ENCODE results near the gene CHAC1. TPM values are rescaled to one million over a fixed set of nuclear protein-coding genes. Genes with fewer than 3 reads are reported as not detected.

The CHAC1 gene
- total and polyA plus RNA-seq, 7 donors, result 3.7 to 243 (median 49.0) TPM

DNA sequence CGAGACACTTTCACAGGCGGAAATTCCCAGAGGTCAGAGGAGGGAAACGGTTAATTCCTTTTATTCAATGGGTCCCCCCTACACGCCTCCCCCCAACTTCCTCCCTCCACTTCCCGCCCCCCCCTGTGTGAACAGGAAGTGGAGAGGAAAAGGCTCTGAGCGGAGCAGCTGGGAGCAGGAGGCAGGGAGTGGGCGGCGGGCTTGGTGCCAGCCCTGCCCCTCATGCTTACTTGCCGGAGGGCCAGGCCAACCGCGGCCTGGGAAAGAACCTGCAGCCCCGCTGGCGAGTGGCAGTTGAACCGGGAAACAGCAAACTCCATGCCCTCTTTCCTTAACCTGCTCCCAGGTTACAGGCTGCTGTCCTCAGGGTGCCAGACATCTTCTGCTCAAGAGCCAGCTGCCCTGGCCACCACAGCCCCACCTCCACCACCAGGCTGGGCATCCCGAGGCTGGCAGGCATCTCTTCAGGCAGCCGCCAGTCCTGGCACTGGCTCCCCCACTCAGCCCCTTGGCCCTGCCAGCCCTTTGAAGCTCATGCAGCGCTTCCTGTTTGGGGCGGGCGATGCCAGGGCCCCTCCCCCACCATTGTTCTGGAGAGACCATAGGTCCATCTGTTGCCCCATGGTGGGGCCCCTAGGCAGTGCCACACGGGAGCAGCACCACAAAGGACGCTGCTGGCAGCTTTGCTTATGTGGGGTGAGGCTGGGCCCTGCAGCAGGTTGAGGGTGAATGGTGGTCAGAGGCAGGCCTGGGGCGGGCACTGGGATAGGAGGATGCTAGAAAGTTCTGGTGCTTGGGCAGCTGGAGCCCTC is 46.1 kb upstream of the CHAC1 start:
- WGBS, 3 donors, result 10 to 14% (median 13%) methylated on average over 19 to 22 of the region's 22 CpGs
- Histone ChIP-seq H3K9me3 (no peaks in the 10 kb centered on the region), H3K36me3 (ENCODE audit: insufficient read depth in 1 of 2, low read depth in 1 of 2) (peaks cover 0 to 21% of the 10 kb centered on the region in 2 donors), H3K27ac (peak overlapping the region; percentile 97), H3K4me3 (peak overlapping the region; percentile 69), H3K4me1 (peaks cover 51% of the 10 kb centered on the region), H3K27me3 (ENCODE audit: insufficient read depth in 3 of 3, low read length in 2 of 3) (no peaks in the 10 kb centered on the region)
- no peak for TF ChIP-seq CTCF (IDR thresholded peaks at IDR 0.05)
- DNase-seq, result peak in 1 of 2 donors; percentile 59
- intact Hi-C loops (cut with DNase I), result loop anchor here (1.0 to 10.0 kb wide), 6 partner anchors 35 to 325 kb away; partner anchors contain the start of genes CHP1 (in 1 of the 2), EXD1 (in 1 of the 2) and INO80 (in 1 of the 2)
- ATAC-seq, result peak in 3 of 4 donors; percentile 15 to 29 (median 17)

DNA sequence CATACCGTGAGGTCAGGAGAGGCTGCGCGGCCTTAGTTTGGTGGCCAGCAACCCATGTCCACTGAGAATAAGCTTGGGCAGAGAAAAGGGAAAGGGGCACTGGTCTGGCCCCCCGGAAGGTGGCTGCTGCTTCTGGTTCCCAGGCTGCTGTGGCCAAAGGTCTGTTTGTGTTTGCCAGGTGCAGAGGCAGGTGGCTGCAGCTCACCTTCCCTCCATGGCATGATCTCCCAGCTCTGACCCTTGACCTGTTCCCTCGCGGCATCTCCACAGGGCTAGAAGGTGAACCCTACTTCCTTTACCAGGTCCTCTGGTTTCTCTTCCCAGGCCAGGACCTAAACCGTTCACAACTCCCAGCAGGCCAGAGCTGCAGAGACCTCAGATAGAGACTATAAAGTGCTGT is 45.2 kb upstream of the CHAC1 start:
- ATAC-seq (no peak), DNase-seq (no peak)
- H3K36me3 ChIP-seq (ENCODE audit: insufficient read depth in 1 of 2, low read depth in 1 of 2), result peaks cover 0 to 13% of the 10 kb centered on the region in 2 donors
- WGBS, 3 donors, result 87 to 88% (median 88%) methylated on average over 7 of the region's 7 CpGs
- TF ChIP-seq CTCF (IDR thresholded peaks at IDR 0.05), result no peak
- peak overlapping the region; percentile 97 for H3K27ac ChIP-seq
- no peaks in the 10 kb centered on the region for H3K9me3 ChIP-seq
- intact Hi-C loops (cut with DNase I), result loop anchor here (5.0 to 10.0 kb wide), 5 partner anchors 34 to 324 kb away; partner anchors contain the start of genes CHP1 (in 1 of the 2), EXD1 (in 1 of the 2) and INO80 (in 1 of the 2)
- H3K4me3 ChIP-seq, result no peak overlapping the region
- H3K4me1 ChIP-seq, result peaks cover 51% of the 10 kb centered on the region
- no peaks in the 10 kb centered on the region for H3K27me3 ChIP-seq (ENCODE audit: insufficient read depth in 3 of 3, low read length in 2 of 3)

- no peak overlapping the region for H3K4me3 ChIP-seq
- intact Hi-C loops (cut with DNase I), result loop anchor here (5.0 to 10.0 kb wide), 5 partner anchors 32 to 322 kb away; partner anchors contain the start of genes CHP1 (in 1 of the 2), EXD1 (in 1 of the 2) and INO80 (in 1 of the 2)
- WGBS, 3 donors, result 25 to 29% (median 29%) methylated on average over 17 of the region's 17 CpGs
- H3K9me3 ChIP-seq, result no peaks in the 10 kb centered on the region
- no peak overlapping the region for H3K27ac ChIP-seq
- ATAC-seq, result peak; percentile 53 to 72 (median 64)
- no peak for TF ChIP-seq CTCF (IDR thresholded peaks at IDR 0.05)
- H3K4me1 ChIP-seq, result peaks cover 48% of the 10 kb centered on the region
- peaks cover 0 to under 1% of the 10 kb centered on the region in 2 donors for H3K36me3 ChIP-seq (ENCODE audit: insufficient read depth in 1 of 2, low read depth in 1 of 2)
- no peaks in the 10 kb centered on the region for H3K27me3 ChIP-seq (ENCODE audit: insufficient read depth in 3 of 3, low read length in 2 of 3)
- peak; percentile 75 to 89 for DNase-seq
These were observed 43.3 kb upstream of the CHAC1 start for GRCh38 chr15:40909662-40910630.

DNA sequence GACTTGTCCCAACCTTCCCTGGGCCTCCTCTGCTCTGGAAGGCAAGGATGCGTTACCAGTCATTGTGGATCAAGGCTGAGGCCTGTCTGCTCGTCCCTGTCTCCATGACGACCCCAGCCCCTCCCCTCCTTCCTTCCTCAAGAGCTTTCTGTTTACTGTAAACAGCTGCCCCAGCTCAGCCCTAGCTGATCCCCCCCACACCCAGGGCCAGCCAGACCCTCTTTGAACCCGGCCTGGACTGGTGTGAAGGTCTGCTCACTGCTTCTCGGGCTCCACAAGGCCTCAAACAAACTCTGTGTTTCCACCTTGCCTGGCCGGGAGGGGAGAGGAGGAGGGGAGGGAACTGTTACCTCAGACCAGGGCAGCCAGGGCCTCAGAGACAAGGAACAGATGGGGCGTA is 42.1 kb upstream of the CHAC1 start:
- intact Hi-C loops (cut with DNase I), result no loop called here
- H3K27me3 ChIP-seq (ENCODE audit: insufficient read depth in 3 of 3, low read length in 2 of 3), result no peaks in the 10 kb centered on the region
- no peaks in the 10 kb centered on the region for H3K9me3 ChIP-seq
- no peaks in the 10 kb centered on the region for H3K36me3 ChIP-seq (ENCODE audit: insufficient read depth in 1 of 2, low read depth in 1 of 2)
- H3K27ac ChIP-seq, result no peak overlapping the region
- no peak overlapping the region for H3K4me3 ChIP-seq
- H3K4me1 ChIP-seq, result peaks cover 41% of the 10 kb centered on the region
- no peak for DNase-seq
- WGBS, 3 donors, result 70 to 80% (median 77%) methylated on average over 7 of the region's 7 CpGs
- TF ChIP-seq CTCF (IDR thresholded peaks at IDR 0.05), result no peak
- no peak for ATAC-seq

Data from psoas muscle (tissue), 8 donors.